Mucosa of gallbladder (tissue), 1 donor: ENCODE results near the gene MESP2. TPM values are rescaled to one million over a fixed set of nuclear protein-coding genes. Genes with fewer than 3 reads are reported as not detected.
A peak's percentile ranks its signal among the peaks of the same experiment; 100 is the strongest.

Experiments used
- DNase-seq: peaks from one replicate; pipeline ENCODE4 v3.0.0-alpha.2; 2020; ENCODE audit warnings: low spot score
- total RNA-seq: library from RNA; stranded (reverse); gene quantifications from one replicate; pipeline ENCODE4 v1.2.1, GENCODE V29; 2021
- donor health status: DM: no; HTN: no; CAD: no.

MESP2 gene, protein sequence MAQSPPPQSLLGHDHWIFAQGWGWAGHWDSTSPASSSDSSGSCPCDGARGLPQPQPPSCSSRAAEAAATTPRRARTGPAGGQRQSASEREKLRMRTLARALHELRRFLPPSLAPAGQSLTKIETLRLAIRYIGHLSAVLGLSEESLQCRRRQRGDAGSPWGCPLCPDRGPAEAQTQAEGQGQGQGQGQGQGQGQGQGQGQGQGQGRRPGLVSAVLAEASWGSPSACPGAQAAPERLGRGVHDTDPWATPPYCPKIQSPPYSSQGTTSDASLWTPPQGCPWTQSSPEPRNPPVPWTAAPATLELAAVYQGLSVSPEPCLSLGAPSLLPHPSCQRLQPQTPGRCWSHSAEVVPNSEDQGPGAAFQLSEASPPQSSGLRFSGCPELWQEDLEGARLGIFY
- 0.75 TPM for total RNA-seq

- DNase-seq: peak; percentile 85
Measured at GRCh38 chr15:89776274-89777072, at the start of gene MESP2. MESP2 (plus strand) TSS chr15:89776332; CDS start chr15:89776358, 26 bp downstream.

DNA sequence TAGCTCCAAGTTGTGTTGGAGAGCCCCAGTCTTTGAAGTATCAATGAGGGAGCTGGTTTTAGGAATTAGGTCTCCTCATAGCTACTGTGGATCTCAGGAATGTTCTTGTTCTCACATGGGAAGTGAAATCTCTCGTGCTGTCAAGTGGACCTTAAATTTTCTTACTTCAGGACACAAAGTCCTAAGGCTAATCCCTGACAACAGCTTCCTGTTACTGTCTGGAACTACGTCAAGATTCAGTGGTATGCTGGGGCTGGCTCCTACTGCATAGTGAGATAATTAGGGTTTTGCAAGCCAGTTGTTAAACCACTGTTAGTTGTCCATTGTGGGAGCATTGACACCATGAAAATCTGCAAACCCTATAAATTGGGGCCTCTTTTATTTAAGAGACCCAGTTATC is 47.9 kb upstream of the MESP2 start:
- DNase-seq: no peak

DNA sequence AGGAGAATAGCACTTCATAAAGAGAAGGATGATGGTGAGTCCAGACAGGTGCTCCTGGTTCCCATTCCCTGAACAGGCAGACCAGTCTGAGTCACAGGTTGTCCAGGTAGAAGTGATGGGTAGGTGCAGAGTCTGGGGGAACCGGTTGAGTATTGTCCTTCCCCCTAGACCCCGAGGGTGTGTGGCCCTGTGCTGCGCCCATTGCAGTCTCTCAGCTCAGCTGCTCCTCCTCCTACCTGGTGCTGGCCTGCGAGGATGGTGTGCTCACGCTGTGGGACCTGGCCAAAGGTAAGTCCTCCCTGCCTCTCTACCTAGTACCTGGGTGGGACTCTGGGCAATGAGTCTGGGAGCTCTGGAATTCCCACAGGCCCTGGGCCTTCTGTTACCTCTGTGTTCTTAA is 44.9 kb upstream of the MESP2 start:
- DNase-seq: no peak

DNA sequence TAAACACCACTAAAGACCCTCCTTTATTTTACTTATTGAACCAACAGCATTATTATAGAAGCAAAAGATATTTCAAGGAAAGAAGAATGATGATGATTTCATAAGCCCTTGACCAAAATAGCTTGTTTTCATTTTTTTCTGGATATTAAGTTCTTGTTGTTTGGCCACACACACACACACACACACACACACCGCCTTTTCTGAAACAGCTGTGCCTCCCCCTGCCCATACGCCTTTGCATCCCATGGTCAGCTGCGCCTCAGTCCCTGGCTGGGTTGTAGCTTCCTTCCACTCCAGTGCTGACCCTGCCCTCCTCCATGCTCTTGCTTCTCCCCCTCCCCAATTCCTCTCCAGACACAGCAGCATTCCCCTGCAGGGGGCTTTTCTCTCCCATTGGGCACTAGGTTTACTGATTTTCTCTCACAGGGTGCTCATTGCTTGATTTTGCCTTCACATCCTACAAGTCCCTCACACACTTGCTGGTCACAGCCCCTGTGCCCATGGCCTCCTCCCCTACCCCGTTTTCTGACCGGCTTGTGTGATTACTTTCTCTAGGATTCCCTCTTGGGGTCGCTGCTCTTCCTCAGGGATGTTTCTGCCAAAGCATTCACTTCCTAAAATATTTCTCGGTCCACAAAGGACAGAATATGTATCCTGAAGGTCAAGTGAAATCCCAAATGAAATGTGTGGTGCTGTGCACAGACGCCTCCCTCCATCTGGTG is 43.5 kb upstream of the MESP2 start:
- DNase-seq: no peak

- no peak for DNase-seq
Measured at GRCh38 chr15:89735773-89736172, 40.4 kb upstream of the MESP2 start.

GRCh38 chr15:89740137-89740536 is 36.0 kb upstream of the MESP2 start:
- peak; percentile 69 for DNase-seq

GRCh38 chr15:89743011-89743410 is 33.1 kb upstream of the MESP2 start:
- DNase-seq: no peak

- no peak for DNase-seq
Measured at GRCh38 chr15:89743594-89743993, 32.5 kb upstream of the MESP2 start.

- DNase-seq: no peak
Measured at GRCh38 chr15:89745131-89745530, 31.0 kb upstream of the MESP2 start.

- no peak for DNase-seq
Measured at GRCh38 chr15:89745768-89746167, 30.4 kb upstream of the MESP2 start.

DNA sequence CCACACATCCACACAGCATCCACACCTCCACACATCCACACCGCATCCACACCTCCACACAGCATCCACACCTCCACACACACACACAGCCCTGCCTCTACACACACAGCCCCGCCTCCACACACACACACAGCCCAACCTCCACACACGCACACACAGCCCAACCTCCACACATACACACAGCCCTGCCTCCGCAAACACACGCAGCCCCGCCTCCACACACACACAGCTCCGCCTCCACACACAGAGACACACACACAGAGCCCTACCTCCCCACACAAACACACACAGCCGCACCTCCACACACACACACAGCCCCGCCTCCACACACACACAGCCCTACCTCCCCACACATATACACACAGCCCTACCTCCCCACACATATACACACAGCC is 29.7 kb upstream of the MESP2 start:
- no peak for DNase-seq

DNA sequence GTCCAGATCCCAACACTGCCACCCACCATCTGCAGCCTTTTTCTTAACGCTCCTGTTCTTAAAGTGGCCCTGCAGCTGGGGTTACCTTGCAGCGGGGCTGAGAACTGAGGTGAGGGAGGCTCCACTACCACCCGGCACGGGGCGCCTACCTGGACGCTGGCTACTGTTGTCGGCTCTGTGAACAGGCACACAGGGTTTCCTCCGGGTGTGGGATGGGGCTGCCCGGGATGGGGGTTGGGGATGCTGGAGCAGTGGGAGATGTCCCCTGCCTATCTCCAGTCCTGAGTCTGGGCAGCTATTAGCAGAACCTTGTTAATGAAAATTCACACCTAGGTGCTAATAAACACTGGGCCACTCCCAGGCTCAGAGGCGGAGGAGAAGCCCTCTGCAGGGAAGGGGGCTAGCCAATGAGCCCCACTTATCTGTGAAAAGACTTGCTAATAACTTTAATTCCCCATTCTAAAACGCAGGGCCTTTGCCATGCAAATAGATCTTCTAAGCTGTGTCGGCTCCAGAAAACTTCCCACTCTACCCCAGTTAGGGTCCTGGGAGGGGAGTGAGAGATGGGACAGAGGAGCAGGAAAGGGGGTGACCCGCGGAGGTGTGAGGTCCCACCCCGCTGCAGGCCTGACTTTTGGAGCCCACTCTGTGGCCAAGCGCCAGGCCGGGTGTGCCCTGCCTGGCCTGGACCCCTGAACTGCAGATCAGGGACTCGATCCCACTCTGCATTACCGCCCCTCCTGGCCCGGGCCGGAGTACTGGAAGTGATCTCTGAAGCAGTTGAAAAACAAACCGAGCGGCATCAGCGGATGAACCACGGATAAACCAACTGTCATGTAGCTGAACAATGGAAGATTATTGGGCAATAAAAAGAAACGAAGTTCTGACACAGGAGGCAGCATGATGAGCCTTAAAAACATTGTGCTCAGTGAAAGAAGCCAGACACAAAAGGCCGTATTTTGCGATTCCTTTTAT is 28.1 kb upstream of the MESP2 start:
- DNase-seq: no peak

DNA sequence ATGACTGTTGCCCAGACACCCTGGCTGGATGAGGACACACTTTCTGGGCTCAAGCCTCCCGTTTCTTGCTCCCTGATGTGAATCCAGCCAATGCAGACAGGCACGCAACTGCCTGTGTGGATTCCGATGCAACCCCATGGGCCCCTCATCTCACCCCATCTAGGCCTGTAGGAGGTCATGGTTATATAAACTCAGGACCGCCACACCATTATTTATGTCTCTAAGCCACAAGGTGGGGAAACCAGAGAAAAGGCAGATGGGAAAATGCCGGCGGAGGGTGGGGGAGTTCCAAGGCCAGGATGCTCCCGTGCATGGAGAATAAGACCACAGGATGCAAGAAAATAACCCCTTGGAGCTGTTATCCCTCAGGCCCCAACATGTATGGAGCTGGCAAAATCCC is 27.1 kb upstream of the MESP2 start:
- no peak for DNase-seq

DNA sequence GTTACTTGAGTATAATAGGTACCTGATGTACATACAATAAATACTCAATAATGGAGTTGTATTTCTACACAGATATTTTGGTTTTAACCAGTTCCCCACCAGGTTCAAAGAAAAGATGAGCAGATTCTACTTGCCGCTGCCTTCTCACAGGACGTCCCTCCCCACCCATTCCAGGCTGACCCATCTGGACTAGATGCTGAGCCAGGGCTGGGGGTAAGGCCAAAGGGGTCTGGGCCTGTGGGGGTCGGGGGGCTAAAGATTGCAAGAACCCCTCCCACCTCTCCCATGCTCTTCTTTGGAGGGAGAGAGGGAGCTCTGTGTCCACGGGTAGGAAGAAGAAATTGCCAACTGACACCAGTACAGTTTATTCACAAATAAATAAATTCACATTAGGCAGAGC is 26.6 kb upstream of the MESP2 start:
- no peak for DNase-seq

- DNase-seq: no peak
Measured at GRCh38 chr15:89749951-89750559, 26.1 kb upstream of the MESP2 start.

- DNase-seq: peak; percentile 93
Measured at GRCh38 chr15:89750560-89751542, 25.3 kb upstream of the MESP2 start, which contains the start of gene MESP1. MESP1 (minus strand) TSS chr15:89751249; CDS start chr15:89751231, 18 bp downstream.

DNA sequence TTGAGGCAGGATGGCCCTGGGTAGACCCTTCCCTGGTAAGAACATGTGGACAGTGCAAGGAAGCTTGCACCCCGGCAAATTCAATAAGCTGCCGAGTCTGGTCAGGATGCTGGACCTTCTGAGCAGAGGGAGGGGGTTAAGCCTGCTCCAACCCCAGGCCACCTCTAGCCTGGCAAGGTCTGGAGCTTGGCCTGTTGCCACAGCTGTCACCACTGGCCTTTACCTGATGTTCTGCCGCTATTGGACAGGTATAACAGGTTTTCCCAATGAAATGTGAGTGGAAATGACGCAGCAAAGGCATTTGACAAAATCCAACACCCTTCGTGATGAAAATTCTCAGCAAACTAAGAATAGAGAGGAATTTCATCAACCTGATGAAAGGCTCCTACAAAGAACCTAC is 24.4 kb upstream of the MESP2 start:
- DNase-seq: no peak

- DNase-seq: no peak
Measured at GRCh38 chr15:89753855-89754254, 22.3 kb upstream of the MESP2 start.

DNA sequence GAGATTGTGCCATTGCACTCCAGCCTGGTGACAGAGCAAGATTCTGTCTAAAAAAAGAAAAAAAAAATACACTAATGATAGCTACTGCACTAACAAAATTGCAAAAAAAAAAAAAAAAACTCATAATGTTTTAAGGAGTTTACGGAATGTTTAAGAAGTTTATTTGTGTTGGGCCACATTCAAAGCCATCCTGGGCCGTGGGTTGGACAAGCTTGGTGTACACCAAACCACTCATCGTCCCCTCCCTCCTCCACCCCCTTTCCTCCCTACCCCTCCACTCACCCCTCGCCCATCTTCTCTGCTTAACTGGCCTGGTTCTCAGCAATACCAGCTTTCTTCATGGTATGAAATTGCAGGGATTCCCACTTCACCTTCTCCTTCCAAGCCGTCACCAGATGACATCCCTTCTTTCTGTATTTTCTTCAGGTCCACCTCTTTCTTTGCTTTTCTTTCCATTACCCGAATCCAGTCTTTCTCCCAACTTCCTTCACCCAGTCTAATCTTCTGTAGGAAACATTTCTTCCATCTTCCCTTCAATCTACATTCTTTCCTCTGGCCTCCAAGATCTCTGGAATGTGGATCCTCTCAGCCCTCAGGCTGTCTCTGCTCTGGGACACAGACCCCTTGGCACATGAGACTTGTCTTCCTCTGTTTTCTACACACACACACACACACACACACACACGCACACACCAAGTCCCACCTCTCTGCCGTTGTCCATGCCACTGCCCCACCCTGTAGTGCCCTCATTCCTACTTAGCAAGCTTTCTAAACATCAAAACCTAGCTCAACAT is 21.6 kb upstream of the MESP2 start:
- no peak for DNase-seq
